Measurements from ENCODE around the gene AKR1C1. TPM values are rescaled to one million over a fixed set of nuclear protein-coding genes. Genes with fewer than 3 reads are reported as not detected.
A peak's percentile ranks its signal among the peaks of the same experiment; 100 is the strongest.
"Not testable (repeated sequence)": the region's sequence is repeated elsewhere in the genome, so short reads cannot be mapped to it uniquely, and the experiment has no call there.

Gene AKR1C1
- total RNA-seq, 1 donor from 2014 or later, result 379 TPM

DNA sequence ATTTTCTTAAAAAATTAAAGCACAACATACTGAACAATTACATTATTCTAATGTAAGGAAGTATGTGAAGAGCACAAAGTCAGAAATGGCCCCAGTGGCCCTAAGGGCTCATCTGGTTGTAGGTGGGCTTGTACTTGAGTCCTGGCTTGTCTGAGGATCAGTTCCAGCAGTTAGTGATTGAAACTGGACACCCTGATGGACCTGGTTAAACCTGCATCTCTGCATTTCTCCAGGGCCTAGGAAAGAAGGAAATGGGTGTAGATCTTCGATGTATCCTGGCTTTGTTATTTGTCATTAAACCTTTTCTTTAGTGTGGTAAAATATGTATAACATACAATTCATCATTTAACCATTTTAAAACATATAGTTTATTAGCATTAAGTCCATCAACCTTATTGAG is 50.2 kb downstream of the AKR1C1 start:
- no peak for DNase-seq (ENCODE audit: low spot score)
- ATAC-seq, result no peak

GRCh38 chr10:5014200-5014910 is 51.1 kb downstream of the AKR1C1 start:
- DNase-seq (ENCODE audit: low spot score); ATAC-seq: not testable (repeated sequence)

DNA sequence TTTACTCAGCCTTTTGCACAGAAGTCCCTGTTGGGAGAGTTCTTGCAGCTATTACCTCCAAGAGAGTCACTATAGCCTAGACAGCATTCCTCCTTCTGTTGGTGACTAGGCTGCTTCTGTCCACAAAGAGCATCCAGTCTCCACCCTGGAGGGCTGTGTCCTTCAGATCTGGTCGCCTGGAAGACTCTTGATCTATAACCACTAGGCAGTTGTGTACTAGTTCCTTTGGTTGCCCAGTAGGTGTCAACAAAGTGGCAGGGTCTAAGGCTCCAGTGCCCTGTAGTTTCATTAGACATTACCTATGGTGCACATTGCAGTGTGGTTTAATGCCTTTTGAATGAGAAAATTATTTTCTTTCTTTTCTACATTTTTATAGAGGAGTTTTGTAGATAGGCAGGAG is 51.7 kb downstream of the AKR1C1 start:
- DNase-seq (ENCODE audit: low spot score) (no peak), ATAC-seq (peak; percentile 80)

DNA sequence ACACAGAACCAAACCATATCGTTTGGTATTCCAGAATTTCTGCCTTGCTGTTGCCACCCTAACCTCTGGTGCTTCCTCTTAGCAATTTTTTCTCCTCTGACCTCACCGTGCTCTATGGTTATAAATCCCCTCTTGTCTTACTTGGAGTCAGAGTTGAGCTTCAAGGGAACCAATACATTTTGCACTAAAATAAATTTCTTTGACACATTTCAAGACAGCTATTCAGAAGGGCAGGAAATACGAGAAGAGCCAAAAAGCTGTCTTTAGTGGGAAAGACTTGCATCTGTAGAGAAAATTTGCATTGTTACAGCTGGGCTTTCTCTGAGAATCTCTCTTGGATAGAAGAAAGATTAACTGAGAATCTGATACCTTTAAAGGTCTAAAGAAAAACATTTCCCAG is 54.9 kb downstream of the AKR1C1 start:
- DNase-seq (ENCODE audit: low spot score), result no peak
- no peak for ATAC-seq

GRCh38 chr10:5018671-5019277 is 55.6 kb downstream of the AKR1C1 start:
- peak; percentile 83 for ATAC-seq
- DNase-seq (ENCODE audit: low spot score), result not testable (repeated sequence)

- ATAC-seq (peak; percentile 73), DNase-seq (ENCODE audit: low spot score) (peak; percentile 78)
These were observed 56.8 kb downstream of the AKR1C1 start for GRCh38 chr10:5019770-5020612.

- DNase-seq (ENCODE audit: low spot score); ATAC-seq: not testable (repeated sequence)
These were observed 58.5 kb downstream of the AKR1C1 start for GRCh38 chr10:5021624-5022290.

DNA sequence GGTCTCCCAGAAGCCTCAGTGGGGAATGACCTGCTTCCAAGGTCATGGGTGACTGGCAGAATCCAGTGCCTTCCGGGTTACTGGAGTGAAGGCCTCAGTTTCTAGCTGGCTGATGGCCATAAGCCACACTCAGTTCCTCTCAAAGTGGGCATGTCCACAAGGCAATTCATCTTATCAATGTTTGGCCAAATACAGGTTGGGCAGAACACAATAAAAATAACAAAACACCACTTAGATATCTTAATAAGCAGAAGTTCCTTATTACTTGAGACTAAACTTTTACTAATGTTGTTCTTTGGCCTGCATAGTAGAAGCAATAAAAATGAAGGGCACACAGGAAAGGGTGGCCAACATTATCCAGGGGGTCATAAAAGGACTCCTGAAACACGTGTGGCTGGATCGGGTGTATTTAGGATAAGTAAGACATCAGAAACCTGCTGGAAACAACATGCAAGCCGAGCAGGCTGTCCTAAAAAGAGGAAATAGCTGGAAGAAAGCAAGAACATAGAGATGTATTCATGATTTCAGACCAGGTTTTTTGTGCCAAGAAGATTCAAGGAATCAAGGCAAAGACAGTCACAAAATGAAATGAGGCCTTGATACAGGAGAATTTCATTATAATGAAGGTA is 60.1 kb downstream of the AKR1C1 start:
- DNase-seq (ENCODE audit: low spot score) (no peak), ATAC-seq (no peak)

- not testable (repeated sequence) for DNase-seq (ENCODE audit: low spot score)
- ATAC-seq, result peak; percentile 79
These were observed 62.3 kb downstream of the AKR1C1 start for GRCh38 chr10:5025461-5025881.

GRCh38 chr10:5030989-5031388 is 67.8 kb downstream of the AKR1C1 start:
- ATAC-seq (no peak), DNase-seq (ENCODE audit: low spot score) (no peak)

DNA sequence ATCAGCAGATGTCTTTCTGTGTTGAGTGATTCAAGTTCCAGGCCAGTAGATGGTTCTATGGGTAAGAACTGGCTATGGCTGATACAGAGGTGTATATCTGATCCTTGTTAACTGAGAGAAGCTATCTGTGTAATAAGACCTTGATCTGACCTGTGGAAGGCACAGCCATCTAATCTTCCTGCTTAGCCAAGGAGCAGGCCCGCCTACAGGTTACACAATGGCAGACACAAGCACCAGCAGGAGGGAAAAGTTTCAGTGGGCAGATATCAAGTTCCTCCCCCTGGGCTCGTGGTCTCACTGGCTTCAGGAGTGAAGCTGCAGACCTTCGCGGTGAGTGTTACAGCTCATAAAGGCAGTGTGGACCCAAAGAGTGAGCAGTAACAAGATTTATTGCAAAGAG is 68.4 kb downstream of the AKR1C1 start:
- not testable (repeated sequence) for DNase-seq (ENCODE audit: low spot score); ATAC-seq

DNA sequence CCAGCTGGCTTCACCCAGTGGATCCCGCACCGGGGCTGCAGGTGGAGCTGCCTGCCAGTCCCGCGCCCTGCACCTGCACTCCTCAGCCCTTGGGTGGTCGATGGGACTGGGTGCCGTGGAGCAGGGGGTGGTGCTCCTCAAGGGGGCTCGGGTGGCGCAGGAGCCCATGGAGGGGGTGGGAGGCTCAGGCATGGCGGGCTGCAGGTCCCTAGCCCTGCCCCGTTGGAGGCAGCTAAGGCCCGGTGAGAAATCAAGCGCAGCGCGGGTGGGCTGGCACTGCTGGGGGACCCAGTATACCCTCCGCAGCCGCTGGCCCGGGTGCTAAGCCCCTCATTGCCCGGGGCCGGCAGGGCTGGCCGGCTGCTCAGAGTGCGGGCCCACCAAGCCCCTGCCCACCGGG is 69.2 kb downstream of the AKR1C1 start:
- not testable (repeated sequence) for DNase-seq (ENCODE audit: low spot score); ATAC-seq

Other genes with a start within 250 kb of the AKR1C1 start
- gene AKR1E2, start 137.2 kb upstream of the AKR1C1 start, total RNA-seq, result 1.3 TPM
- gene AKR1C2, start 40.4 kb downstream of the AKR1C1 start, total RNA-seq, result 1,010 TPM
- gene AKR1C3, start 131.0 kb downstream of the AKR1C1 start, total RNA-seq, result 327 TPM
- gene AKR1C8, start 221.7 kb downstream of the AKR1C1 start, total RNA-seq, result 24.7 TPM
- 292 TPM for gene AKR1C4, start 233.4 kb downstream of the AKR1C1 start, total RNA-seq

Measured in left lobe of liver (tissue), 2 donors.